ENCODE data around the gene CGNL1.
A peak's percentile ranks its signal among the peaks of the same experiment; 100 is the strongest.

CGNL1 gene

DNA sequence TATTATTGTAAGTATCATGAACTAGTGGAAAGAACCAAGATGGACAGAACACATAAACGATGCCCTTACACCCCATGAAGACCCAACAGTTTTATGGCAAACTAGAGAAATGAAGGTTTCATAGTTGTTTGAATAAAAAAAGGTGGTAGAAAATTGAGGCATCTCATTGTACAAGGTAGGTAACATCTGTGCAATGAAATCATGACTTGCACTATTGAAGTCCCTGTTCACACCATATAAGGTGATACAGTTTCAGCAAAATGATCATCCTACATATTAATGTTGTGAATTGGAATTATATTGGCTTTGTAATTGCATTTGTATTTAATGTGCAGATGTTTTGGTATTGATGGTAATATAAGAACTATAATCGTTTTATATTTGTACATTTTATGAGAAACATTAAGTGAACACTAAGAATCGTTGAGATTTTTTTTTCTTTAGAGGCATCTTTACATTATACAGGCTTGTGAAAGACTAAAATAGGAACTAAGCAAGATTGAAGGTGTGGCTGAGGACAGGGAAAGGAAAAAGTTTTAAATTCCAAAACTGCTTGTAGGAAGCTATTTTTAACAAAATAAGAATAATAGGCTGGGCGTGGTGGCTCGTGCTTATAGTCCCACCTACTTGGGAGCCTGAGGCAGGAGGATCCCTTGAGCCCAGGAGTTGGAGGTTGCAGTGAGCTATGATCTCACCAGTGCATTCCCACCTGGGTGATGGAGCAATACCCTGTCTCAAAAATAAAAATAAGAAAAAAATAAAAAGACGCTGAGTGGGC, 48.5 kb downstream of the CGNL1 start:
- no peak for DNase-seq (ENCODE audit: low spot score)

DNA sequence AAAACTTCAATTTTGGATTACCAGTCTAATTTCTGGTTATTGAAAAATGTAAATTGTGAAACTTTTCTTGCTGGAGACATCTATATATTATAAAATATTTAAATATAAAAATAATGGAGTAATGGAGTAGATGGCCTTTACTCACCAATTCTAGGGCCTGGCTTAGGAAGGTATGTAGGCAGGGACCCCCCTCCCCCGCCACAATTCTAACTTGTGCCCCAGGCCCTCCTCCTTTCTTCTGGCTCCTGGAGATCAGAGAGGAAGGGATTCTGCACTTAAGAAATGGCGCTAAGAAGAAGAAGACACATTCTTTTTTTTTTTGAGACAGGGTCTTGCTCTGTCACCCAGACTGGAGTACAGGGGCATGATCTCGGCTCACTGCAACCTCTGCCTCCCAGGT, 49.5 kb downstream of the CGNL1 start:
- DNase-seq (ENCODE audit: low spot score) = no peak

DNA sequence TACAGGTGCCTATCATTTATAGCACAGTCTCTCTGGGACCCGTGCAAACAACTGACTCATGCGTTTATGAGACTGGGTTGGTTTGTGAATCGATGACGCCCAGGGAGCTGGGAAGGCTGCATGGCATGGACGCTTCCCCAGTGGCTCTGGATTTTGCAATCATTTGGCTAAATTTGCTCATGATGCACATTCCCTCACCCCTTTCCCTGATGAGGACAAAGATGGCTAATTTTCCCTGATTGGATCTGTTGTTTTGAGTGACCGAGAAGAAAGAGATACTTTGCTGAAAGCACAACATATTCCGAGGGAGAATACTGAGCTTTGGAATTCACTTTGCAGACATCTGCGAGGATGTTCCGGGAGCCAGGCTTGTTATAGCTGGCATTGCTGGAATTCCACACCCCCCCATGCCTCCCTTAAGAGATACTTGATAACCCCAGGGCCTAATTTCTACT, 51.1 kb downstream of the CGNL1 start:
- DNase-seq (ENCODE audit: low spot score) = peak; percentile 80

DNA sequence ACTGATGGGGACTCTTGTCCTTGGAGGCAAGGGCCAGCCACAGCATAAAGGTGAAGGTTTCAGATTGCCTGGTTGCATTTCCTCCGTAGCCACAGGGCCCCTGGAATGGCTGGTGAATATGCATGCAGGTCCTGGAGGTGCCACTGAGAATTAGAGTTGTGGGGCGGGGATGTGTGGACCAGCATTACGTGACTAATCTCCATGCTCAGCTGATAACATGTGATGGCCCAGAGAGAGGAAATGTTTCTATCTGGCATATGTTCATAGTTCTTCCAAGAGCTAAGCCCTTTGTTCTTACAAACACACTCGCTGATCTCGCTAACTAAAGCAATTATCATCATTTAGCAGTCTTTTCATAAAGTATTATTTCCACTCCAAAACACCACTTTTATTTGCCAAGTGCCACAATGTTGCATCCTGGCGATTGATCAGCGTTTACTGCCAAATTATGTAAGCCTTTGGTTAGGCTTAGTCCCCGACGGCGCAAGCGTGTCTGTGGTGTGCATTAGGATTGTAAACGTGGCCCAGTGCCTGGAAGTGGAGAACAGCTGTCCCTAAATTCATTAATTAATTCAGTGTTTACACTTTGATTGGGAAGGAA, 55.9 kb downstream of the CGNL1 start:
- peak; percentile 23 for DNase-seq (ENCODE audit: low spot score)

DNA sequence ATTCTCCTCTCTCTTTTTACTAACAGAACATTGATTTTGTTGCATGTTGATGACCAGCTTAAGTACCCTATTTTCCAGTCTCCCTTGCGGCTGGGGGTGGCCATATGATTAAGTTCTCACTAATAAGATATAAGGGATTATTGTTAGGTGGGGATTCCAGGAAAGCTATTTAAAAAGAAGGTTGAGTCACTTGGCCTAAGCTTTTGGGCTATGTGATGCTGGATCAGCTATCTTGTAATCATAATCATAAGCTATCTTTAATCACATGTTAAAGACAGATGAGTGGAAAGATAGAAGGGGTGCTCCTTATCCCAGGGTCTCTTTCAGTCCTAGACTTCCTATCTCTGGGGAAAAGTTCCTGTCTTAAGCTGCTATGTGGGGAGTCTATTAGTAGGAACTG, 59.9 kb downstream of the CGNL1 start:
- DNase-seq (ENCODE audit: low spot score) = no peak

DNA sequence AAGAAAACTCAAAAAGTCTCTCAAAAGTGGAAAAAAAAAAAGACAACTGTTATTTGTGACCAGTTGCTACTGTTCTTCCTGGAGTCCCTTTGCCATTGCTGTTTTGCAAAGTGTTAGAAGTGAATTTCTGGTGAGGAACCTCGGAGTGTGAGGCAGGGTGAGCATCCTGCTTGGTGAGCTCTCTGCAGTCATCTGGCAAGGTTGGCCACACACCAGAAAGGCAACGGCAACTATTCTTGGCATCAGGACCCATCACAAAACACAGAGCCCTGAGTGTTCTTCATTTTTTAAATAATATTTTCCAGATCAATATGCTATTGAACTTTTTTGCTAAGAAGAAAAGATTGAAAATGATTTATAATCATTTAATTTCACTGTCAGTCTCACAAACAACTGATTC, 60.7 kb downstream of the CGNL1 start:
- DNase-seq (ENCODE audit: low spot score) = peak; percentile 31

DNA sequence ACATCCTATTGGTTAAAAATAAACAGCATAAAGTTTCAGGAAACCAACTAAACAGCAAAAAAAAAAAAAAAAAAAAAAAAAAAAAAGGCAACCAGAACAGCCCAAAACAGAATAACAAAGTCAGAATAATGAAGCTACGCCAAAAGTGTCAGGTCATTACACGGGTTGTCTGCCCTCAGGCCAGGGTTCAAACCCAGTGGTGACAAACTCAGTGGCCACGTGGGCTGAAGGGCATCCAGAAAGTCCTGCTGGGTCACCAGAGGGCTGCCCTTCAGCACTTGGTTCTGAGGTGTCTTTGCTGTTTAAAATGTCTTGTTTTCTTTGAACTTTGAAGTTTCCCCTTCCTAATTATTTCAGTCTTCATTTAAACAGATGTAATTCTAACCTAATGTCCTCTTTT, 61.3 kb downstream of the CGNL1 start:
- no peak for DNase-seq (ENCODE audit: low spot score)

DNA sequence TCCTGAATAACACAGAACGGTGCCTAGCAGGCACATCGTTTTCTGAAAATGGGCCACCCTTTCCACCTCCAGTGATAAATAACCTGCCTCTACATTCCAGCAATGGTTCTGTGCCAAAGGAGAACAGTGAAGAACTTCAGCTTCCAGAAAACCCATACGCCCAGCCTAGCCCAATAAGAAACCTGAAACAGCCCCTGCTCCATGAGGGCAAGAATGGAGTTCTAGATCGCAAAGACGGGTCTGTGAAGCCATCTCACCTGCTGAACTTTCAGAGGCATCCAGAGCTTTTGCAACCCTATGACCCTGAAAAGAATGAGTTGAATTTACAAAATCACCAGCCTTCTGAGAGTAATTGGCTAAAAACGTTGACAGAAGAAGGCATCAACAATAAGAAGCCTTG, 61.9 kb downstream of the CGNL1 start:
- DNase-seq (ENCODE audit: low spot score) = no peak

DNA sequence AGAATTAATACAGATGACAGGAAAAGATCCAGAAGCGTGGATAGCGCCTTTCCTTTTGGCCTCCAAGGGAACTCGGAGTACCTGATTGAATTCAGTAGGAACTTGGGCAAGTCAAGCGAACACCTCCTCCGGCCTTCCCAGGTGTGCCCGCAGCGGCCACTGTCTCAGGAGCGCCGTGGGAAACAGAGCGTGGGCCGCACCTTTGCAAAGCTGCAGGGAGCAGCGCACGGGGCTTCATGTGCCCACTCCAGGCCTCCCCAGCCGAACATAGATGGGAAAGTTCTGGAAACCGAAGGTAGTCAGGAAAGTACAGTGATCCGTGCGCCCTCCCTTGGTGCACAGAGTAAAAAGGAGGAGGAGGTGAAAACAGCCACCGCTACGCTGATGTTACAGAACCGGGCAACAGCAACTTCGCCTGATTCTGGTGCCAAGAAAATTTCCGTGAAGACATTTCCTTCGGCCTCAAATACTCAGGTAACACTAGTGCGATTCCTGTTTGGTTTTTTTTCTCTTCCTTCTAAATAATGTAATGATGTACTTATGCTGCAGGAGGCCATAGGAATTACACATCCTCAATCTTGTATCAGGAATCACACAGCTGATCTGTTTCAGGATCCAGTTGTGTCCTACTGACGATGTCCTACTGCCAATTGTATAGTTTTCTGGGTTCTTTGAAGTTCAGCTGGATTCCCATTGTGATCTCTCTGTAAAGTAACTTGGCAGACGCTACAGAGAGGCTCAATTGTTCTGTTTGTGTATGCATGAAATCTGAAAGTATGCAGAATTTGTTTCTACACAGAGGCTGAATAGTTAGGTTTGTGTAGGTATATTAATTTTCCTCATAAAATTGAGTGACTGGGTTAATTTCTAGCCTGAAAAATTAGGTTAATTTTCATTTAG, 63.1 kb downstream of the CGNL1 start:
- DNase-seq (ENCODE audit: low spot score) = no peak

DNA sequence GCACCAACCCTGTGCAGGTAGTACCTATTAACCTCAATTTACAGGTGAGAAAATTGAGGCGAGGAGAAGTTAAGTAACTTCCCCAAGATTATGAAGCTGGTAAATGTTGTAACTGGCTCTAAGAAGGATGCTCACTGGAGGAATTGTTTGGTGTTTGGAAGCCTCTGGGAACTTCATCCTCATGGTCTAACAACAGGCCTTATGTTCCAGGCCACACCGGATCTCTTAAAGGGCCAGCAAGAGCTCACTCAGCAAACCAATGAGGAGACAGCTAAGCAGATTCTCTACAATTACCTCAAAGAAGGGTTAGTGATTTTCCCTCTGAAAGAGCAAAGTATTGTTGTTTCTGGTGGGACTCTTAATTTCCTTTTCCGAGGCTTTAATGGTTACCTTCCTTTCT, 63.9 kb downstream of the CGNL1 start:
- DNase-seq (ENCODE audit: low spot score) = no peak

DNA sequence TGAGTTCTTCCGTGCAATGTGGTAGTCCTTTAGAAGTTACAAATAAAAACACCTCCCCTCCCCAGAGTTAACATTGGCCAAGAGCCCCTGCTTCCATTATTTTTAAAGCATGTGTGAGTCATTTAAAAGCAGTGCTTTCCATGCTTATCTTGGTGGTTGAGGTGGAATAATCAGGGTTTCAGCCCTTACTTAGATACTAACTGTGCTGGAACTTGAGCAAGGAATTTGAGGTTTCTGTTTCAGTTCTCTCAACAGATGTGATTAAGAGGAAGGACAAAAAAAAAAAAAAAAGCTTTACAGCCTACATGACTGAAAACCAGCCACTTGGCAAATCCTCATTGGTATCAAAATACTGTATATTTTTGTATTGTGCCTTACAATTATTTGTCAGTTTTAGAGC, 64.5 kb downstream of the CGNL1 start:
- DNase-seq (ENCODE audit: low spot score) = peak; percentile 66

DNA sequence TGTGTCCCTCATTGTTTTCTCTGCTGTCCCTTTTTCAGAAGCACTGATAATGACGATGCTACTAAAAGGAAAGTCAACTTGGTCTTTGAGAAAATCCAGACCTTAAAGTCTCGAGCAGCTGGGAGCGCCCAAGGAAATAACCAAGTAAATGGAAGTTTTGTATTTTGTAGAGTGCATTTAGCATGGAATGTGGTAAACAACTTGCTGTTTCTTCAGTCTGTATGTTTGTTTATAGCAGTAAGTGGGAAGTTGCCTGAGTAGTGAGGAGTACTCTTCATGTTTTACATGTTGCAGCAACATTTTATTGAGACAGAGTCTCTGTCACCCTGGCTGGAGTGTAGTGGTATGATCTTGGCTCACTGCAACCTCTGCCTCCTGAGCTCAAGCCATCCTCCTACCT, 66.0 kb downstream of the CGNL1 start:
- no peak for DNase-seq (ENCODE audit: low spot score)

DNA sequence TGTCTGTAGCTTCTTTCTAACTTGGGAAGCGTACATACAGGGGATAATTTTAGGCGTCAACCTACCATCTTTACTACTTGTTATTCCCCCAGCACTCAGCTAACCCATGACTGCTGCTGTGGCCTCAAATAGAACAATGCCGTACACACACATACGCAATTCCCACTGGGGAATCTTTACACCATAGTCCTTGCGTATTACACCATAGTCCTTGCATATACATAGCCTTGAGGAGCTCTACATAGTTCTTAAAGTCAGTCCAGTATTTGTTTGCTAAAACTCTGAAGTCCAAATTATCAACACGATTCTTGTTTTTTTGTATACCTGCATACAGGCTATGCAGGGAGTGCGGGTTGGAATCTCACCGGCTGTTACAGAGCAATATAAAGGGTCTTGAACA, 67.2 kb downstream of the CGNL1 start:
- no peak for DNase-seq (ENCODE audit: low spot score)

DNA sequence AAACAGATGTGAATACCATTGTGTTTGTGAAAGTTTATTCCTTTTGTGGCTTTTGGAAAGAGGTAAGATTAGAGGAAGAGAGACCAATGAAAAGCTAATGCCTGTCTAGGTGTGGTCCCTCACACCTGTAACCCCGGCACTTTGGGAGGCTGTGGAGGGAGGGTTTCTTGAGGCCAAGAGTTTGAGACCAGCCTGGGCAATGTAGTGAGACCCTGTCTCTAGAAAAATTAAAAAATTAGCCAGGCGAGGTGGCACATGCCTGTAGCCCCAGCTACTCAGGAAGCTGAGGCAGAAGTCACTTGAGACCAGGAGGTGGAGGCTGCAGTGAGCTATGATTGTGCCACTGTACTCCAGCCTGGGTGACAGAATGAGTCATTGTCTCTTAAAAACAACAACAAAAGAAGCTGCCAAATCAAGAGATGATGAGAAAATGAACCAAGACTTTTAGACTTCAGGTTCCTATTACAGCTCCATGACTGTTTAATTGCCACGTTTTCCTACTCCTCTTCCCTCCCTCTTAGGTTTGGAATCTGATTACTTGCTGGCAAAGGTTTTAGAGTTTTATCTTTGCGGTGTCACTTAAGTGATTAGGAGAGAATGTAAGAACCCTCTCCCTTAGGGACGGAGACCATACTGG, 68.7 kb downstream of the CGNL1 start:
- no peak for DNase-seq (ENCODE audit: low spot score)

DNA sequence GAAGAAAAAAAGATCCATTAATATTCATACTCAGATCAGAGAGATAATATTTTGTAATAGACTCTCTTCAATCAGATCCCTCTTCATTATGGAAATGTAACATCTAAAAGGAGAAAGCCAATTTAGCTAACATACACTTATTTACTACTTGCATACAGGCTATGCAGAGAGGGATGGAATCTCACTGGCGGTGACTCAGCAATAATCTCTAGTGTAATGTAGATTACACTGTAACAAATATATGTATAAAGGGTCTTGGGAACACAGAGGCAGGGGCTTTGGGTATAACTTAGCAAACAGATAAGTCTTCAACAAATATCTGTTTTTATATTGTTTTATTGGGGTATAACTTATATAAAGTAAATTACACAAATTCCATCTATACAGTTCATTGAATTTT, 69.6 kb downstream of the CGNL1 start:
- no peak for DNase-seq (ENCODE audit: low spot score)

DNA sequence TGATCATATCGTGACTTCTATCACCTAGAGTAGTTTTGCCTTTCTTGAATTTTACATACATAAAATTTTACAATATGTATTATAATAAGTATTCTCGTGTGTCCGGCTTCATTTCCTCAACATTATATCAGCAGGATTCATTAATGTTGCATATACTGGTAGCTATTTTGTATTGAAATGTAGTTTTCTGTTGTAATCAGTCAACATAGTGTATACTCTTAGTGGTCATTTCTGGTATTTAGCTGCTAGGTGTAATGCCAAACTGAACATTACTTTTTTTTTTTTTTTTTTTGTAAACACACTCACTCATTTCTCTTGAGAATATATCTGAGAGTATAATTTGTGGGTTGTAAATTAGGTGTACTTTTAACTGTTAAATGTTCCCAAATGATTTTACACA, 70.1 kb downstream of the CGNL1 start:
- no peak for DNase-seq (ENCODE audit: low spot score)

DNA sequence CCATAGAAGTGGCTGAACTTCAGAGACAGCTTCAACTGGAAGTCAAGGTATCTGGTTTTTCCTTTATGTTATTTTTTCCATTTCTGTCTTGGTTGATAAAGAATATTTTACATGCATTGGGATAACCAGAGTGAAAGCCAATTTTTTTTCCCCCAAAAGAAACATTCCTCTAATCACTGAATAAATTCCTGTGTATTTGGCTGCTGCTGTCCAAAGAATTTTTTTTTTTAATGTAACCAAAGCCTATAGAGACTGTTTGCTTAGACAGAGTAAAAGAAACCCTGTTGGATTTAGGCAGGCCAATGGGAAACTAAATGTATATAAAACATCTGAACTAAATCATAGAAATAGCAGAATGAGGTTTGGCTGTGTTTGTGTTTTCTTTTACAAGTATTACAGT, 75.2 kb downstream of the CGNL1 start:
- DNase-seq (ENCODE audit: low spot score) = no peak

DNA sequence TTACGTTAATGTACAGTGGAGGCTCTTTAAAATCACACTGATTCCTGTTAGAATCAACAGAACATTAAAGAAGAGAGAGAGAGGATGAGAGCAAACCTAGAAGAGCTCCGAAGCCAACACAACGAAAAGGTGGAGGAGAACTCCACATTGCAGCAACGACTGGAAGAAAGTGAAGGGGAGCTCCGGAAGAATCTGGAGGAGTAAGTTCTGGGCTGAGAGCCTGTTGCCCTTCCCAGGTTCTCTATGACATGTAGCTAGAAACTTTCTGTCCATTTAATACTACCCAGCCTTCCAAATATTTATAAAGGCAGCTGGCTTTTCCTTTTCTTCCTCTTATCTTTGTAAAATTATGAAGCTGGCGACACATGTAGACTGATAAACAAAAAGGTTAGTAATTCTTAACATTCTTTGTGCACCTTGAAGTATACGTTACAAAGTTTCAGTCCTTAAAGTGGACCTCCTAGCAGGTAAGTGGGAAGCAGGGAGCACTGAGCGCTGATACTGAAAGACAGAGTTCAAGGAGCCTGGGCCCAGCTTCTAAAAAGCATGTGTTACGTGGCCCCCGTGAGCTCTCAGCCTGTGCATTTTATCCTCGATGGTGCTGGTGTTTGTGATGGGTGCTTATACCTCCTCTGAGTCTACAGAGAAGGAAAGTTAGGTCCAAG, 75.9 kb downstream of the CGNL1 start:
- no peak for DNase-seq (ENCODE audit: low spot score)

DNA sequence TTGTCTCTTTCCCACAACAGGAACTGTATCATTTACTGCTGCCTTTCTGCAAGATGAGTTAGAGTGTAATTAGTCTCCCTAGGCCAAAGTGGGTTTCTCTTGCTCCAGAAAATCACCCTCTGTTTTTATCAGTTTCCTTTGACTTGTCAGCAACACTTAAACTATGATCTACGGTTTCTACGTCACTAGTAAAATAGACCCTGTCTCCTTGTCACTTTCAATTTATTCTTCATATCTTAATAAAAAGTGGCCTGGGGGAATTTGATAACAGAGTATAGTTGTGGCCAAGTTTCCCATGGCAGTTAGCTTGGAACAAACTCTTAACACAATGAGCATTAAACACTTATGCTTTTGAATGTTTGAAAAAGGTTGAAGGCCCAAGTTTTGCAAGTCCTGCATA, 79.6 kb downstream of the CGNL1 start:
- DNase-seq (ENCODE audit: low spot score) = no peak

DNA sequence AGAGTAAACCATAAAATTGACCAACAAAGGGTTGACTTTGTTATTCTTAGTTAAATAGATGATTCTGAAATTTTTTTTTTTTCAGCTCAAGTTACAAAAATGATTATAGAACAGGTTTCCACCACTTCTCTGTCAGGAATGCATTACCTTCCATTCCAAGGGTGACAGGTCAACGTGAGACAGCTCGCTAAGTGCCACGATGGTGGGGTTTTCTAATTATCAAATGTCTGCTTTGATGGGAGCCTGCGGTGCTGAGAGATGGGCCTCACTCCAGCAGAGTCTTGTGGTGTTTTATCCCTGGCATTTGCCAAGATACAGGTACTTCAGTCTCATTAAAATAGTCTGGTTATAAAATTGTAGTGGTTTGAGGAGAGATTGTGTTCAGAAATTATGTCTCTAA, 80.3 kb downstream of the CGNL1 start:
- DNase-seq (ENCODE audit: low spot score) = no peak

DNA sequence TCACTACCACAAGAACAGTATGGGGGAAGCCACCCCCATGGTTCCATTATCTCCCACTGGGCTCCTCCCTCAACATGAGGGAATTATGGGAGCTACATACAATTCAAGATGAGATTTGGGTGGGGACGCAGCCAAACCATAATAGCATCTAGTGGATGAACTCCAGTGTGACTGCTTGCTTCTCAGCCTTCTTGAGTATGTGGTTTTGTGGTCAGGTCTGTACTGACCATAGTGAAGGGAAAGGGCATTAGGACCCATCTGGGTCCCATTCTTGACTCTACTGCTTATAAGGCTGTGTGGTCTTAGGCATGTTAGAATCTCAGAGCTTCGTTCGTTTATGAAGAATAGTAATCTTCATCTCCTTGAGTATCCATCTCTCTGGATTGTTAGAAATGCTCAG, 81.4 kb downstream of the CGNL1 start:
- no peak for DNase-seq (ENCODE audit: low spot score)

DNA sequence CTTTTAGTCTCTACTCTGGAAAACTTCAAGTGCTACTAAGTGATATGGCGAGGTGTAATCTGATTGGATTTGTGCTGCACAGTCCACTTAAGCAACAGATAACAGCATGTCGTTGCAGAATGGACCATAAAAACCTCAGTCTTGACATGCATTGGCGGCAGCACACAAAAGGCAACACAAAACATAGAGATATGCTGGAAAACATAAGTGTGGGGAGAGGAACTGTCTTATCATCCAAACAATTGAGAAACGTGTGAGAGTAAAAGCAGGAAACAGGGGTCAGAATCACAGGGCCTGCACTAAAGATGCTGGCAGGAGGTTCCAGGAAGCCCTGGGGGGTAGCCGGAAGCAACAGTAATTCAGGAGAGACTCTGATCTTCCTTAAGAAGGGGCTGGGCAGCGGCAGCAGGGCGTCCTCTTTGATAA, 82.1 kb downstream of the CGNL1 start:
- no peak for DNase-seq (ENCODE audit: low spot score)
